ENCODE data around the gene CREB1.
A peak's percentile ranks its signal among the peaks of the same experiment; 100 is the strongest.

Gene CREB1

DNA sequence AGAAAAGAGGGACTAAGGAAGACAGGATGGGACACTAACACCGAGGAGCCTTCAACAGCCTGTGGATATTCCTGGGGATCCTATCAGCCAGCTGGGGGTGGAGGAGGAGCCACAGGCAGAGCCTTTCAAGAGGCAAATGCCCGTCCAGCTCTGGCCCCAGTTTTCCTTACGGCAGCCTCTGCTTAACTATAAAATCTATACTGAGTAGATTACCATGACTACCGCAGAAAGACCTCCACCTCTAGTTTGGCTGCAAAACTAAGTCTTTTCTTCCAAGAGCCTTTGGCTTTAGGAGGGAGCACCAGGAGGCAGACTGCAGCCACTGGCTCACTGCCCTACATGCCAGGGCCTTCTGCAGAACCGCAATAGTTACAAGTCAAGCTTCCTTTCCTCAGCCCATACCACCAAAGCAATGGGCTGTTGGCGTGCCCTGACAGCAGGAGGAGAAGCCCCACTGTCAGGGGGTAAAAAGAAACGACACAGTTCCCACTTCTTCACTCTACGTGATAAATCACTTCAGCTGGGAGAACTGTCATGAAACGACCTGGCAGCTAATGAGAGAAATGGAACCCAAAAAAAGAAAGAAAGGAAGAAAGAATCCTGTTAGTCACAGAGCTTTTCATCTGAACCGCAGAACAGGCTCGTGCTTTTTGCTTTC, 25.1 kb upstream of the CREB1 start:
- Histone ChIP-seq H3K36me3 (replicated peaks; ENCODE audit: low read depth, low read length) (no peaks in the 10 kb centered on the region), H3K27ac (ENCODE audit: low read length) (peak overlapping the region; percentile 58), H3K4me3 (ENCODE audit: low read length) (peak overlapping the region; percentile 65), H2AFZ (ENCODE audit: low read depth, low read length) (peak overlapping the region; percentile 76), H3K79me2 (ENCODE audit: low read length) (no peaks in the 10 kb centered on the region), H3K4me2 (ENCODE audit: low read length) (peak overlapping the region; percentile 85), H3K4me1 (ENCODE audit: low read length) (peaks cover 49% of the 10 kb centered on the region), H3K9me3 (ENCODE audit: insufficient read depth, low read length) (no peaks in the 10 kb centered on the region), H3K9ac (ENCODE audit: low read length) (peak overlapping the region; percentile 48), H4K20me1 (ENCODE audit: insufficient read depth, low read length) (no peaks in the 10 kb centered on the region), H3K27me3 (ENCODE audit: low read depth, low read length) (no peaks in the 10 kb centered on the region)
- TF ChIP-seq, protein P1, sequence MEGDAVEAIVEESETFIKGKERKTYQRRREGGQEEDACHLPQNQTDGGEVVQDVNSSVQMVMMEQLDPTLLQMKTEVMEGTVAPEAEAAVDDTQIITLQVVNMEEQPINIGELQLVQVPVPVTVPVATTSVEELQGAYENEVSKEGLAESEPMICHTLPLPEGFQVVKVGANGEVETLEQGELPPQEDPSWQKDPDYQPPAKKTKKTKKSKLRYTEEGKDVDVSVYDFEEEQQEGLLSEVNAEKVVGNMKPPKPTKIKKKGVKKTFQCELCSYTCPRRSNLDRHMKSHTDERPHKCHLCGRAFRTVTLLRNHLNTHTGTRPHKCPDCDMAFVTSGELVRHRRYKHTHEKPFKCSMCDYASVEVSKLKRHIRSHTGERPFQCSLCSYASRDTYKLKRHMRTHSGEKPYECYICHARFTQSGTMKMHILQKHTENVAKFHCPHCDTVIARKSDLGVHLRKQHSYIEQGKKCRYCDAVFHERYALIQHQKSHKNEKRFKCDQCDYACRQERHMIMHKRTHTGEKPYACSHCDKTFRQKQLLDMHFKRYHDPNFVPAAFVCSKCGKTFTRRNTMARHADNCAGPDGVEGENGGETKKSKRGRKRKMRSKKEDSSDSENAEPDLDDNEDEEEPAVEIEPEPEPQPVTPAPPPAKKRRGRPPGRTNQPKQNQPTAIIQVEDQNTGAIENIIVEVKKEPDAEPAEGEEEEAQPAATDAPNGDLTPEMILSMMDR (IDR thresholded peaks at IDR 0.05; ENCODE audit: low read depth, low read length): no peak
- TF ChIP-seq EZH2phosphoT487 (IDR thresholded peaks at IDR 0.05; ENCODE audit: low read depth): no peak

DNA sequence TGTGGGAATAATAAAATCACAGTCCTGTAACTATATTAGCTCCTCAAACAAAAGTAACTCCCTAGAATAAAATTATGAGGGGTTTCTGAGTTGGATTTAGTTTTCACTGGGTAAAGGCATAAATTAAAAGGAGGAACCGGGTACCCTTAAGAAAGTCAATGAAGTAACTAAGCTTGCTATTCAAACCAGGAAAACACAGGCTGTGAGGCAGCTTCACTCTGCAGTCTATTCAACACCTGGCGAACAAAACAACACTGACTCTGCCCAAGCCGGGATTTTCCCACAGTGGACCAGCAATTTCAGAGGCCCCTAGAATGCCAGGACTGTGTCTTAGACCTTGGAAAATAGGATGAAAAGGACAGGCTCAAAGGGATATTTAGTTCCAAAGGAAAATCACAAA, 24.6 kb upstream of the CREB1 start:
- Histone ChIP-seq H3K4me2 (ENCODE audit: low read length) (peak overlapping the region; percentile 85), H3K36me3 (replicated peaks; ENCODE audit: low read depth, low read length) (no peaks in the 10 kb centered on the region), H4K20me1 (ENCODE audit: insufficient read depth, low read length) (no peaks in the 10 kb centered on the region), H3K27me3 (ENCODE audit: low read depth, low read length) (no peaks in the 10 kb centered on the region), H3K4me3 (ENCODE audit: low read length) (peak overlapping the region; percentile 65), H3K9ac (ENCODE audit: low read length) (peak overlapping the region; percentile 48), H3K27ac (ENCODE audit: low read length) (peak overlapping the region; percentile 58), H2AFZ (ENCODE audit: low read depth, low read length) (peak overlapping the region; percentile 76), H3K9me3 (ENCODE audit: insufficient read depth, low read length) (no peaks in the 10 kb centered on the region), H3K4me1 (ENCODE audit: low read length) (peaks cover 49% of the 10 kb centered on the region), H3K79me2 (ENCODE audit: low read length) (no peaks in the 10 kb centered on the region)
- TF ChIP-seq, protein P1 (IDR thresholded peaks at IDR 0.05; ENCODE audit: low read depth, low read length): no peak
- no peak for TF ChIP-seq EZH2phosphoT487 (IDR thresholded peaks at IDR 0.05; ENCODE audit: low read depth)

DNA sequence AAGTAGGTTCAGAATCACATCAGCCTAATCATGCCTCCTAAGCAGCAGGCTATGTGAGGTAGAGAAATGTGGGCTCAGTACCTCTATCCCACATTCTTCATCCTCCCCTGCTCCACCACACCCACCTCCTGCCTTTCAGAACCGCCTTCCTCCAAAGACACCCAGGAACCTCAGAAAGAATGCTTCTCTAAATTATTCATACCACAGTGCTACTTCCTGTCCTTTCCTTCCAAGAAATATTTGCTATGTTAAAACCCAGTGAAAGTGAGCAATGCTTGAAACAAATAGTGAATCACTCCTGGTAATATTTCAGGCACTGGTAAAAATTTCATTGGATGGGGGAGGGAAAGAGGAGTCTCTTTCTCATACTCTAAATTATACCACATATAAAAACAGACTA, 24.0 kb upstream of the CREB1 start:
- Histone ChIP-seq H3K9ac (ENCODE audit: low read length) (peak overlapping the region; percentile 48; the same call in 1 of the 2 replicates), H3K4me3 (ENCODE audit: low read length) (peak overlapping the region; percentile 65; the same call in 1 of the 2 replicates), H3K9me3 (ENCODE audit: insufficient read depth, low read length) (no peaks in the 10 kb centered on the region), H2AFZ (ENCODE audit: low read depth, low read length) (no peak overlapping the region), H3K79me2 (ENCODE audit: low read length) (no peaks in the 10 kb centered on the region), H3K27ac (ENCODE audit: low read length) (no peak overlapping the region), H3K36me3 (replicated peaks; ENCODE audit: low read depth, low read length) (no peaks in the 10 kb centered on the region), H3K4me2 (ENCODE audit: low read length) (peak overlapping the region; percentile 85), H3K27me3 (ENCODE audit: low read depth, low read length) (no peaks in the 10 kb centered on the region), H4K20me1 (ENCODE audit: insufficient read depth, low read length) (no peaks in the 10 kb centered on the region), H3K4me1 (ENCODE audit: low read length) (peaks cover 49% of the 10 kb centered on the region)
- TF ChIP-seq, protein P1 (IDR thresholded peaks at IDR 0.05; ENCODE audit: low read depth, low read length): no peak

DNA sequence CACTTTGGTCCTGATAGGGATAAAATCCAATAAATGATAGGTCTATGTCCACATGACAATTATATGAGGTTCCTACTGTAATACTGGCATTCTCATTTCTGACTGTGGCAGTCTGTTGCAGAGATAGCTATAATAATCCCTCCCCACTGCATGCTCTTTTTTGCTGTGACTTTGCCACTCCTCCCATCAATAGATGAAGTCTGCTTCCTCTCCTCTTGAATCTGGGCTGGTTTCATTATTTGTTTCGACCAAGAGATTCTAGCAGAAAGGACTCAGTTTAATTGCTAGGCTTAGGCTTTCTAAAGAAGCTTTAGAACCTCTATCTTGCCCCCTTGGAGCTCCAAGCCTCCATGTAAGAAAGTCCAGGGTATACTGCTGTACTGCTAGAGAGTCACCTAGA, 23.3 kb upstream of the CREB1 start:
- H3K9ac ChIP-seq (ENCODE audit: low read length): no peak overlapping the region
- H3K27ac ChIP-seq (ENCODE audit: low read length): no peak overlapping the region

More for the DNA sequence above, 23.3 kb upstream of the CREB1 start:
- Histone ChIP-seq H3K36me3 (replicated peaks; ENCODE audit: low read depth, low read length) (no peaks in the 10 kb centered on the region), H3K4me1 (ENCODE audit: low read length) (peaks cover 49% of the 10 kb centered on the region), H3K4me2 (ENCODE audit: low read length) (no peak overlapping the region), H3K9me3 (ENCODE audit: insufficient read depth, low read length) (no peaks in the 10 kb centered on the region), H3K27me3 (ENCODE audit: low read depth, low read length) (no peaks in the 10 kb centered on the region), H4K20me1 (ENCODE audit: insufficient read depth, low read length) (no peaks in the 10 kb centered on the region), H3K79me2 (ENCODE audit: low read length) (no peaks in the 10 kb centered on the region), H2AFZ (ENCODE audit: low read depth, low read length) (no peak overlapping the region), H3K4me3 (ENCODE audit: low read length) (no peak overlapping the region)
- TF ChIP-seq EZH2phosphoT487 (IDR thresholded peaks at IDR 0.05; ENCODE audit: low read depth): no peak
- TF ChIP-seq, protein P1 (IDR thresholded peaks at IDR 0.05; ENCODE audit: low read depth, low read length): no peak
